Measurements from ENCODE around the gene AKNAD1.

GRCh38 chr1:108878160-108878469 is 21.2 kb upstream of the AKNAD1 start:
- no peak for TF ChIP-seq EP300 (IDR thresholded peaks at IDR 0.05)
- no peak for TF ChIP-seq CTCF (IDR thresholded peaks at IDR 0.05)
- TF ChIP-seq POLR2AphosphoS5 (IDR thresholded peaks at IDR 0.05): no peak
- no peak for TF ChIP-seq POLR2A (IDR thresholded peaks at IDR 0.05)

All from stomach (tissue), 4 donors.